Fibroblast of lung (primary cell): ENCODE data around the gene GSTK1. TPM values are rescaled to one million over a fixed set of nuclear protein-coding genes. Genes with fewer than 3 reads are reported as not detected.
A peak's percentile ranks its signal among the peaks of the same experiment; 100 is the strongest.

ENCODE experiments used
- DNase-seq, 2 donors: peaks; one replicate each; pipeline versions ENCODE4 v3.0.0 to v3.0.0-alpha.2; 2010; ENCODE audit warnings: low read depth in 2 of 2
- H2AFZ ChIP-seq: 2 replicates; pipeline ENCODE4 v1.5.1; 2012; ENCODE audit warnings: low read length, control low read depth, inconsistent platforms
- H3K27ac ChIP-seq: 2 replicates; pipeline ENCODE4 v1.5.1; 2011; ENCODE audit warnings: low read length, control low read depth; ENCODE audit not compliant: insufficient read depth
- H3K27me3 ChIP-seq: 2 replicates; pipeline ENCODE4 v1.5.1; 2011; ENCODE audit warnings: mild to moderate bottlenecking, low read length; ENCODE audit not compliant: control insufficient read depth, insufficient read depth
- H3K36me3 ChIP-seq: 2 replicates; pipeline ENCODE4 v1.5.1; 2011; ENCODE audit warnings: low read length; ENCODE audit not compliant: control insufficient read depth, insufficient read depth
- H3K4me1 ChIP-seq: 2 replicates; pipeline ENCODE4 v1.5.1; 2011; ENCODE audit warnings: low read length; ENCODE audit not compliant: control insufficient read depth, insufficient read depth; ENCODE audit errors: extremely low read depth
- H3K4me2 ChIP-seq: 2 replicates; pipeline ENCODE4 v1.5.1; 2011; ENCODE audit warnings: low read length, control low read depth; ENCODE audit not compliant: insufficient read depth; ENCODE audit errors: extremely low read depth
- H3K4me3 ChIP-seq, 4 experiments: fragments of 200-600 bp in 1 of 4; sonication (generic) in 1 of 4; replicated peaks in 1 of 4; 2 replicates each; pipeline ENCODE4 v1.5.1; 2011 to 2016; ENCODE audit warnings: low read length in 4 of 4, low read depth in 3 of 4, mild to moderate bottlenecking in 3 of 4, control low read depth in 2 of 4, inconsistent platforms in 1 of 4, mixed read lengths in 1 of 4; ENCODE audit not compliant: insufficient read depth in 1 of 4; ENCODE audit errors: control extremely low read depth in 1 of 4
- H3K79me2 ChIP-seq: 2 replicates; pipeline ENCODE4 v1.5.1; 2012; ENCODE audit warnings: mild to moderate bottlenecking, low read length, inconsistent platforms; ENCODE audit not compliant: control insufficient read depth, insufficient read depth
- H3K9ac ChIP-seq: 2 replicates; pipeline ENCODE4 v1.5.1; 2011; ENCODE audit warnings: mild to moderate bottlenecking, low read length, control low read depth; ENCODE audit not compliant: insufficient read depth
- H3K9me3 ChIP-seq: 2 replicates; pipeline ENCODE4 v1.5.1; 2012; ENCODE audit warnings: low read depth, low read length; ENCODE audit not compliant: control insufficient read depth, insufficient read depth
- H4K20me1 ChIP-seq: 2 replicates; pipeline ENCODE4 v1.5.1; 2011; ENCODE audit warnings: low read length; ENCODE audit not compliant: control insufficient read depth, insufficient read depth; ENCODE audit errors: extremely low read depth
- CTCF ChIP-seq, 2 donors: IDR thresholded peaks in 1 of 2; conservative IDR thresholded peaks in 1 of 2; 1 replicate in 1 of 2; 2 replicates in 1 of 2; pipeline ENCODE4 v1.5.1; 2011 to 2012; ENCODE audit warnings: low read length in 2 of 2, control low read depth in 1 of 2, inconsistent platforms in 1 of 2, low read depth in 1 of 2, mild to moderate bottlenecking in 1 of 2
- EZH2 ChIP-seq: IDR thresholded peaks from 2 replicates; pipeline ENCODE4 v1.5.1; 2012; ENCODE audit warnings: low read length, control low read depth, mild to moderate bottlenecking; ENCODE audit errors: missing control alignments
- polyA plus RNA-seq, 2 donors: library from polyadenylated mRNA; depleted of rRNA in 1 of 2; stranded (reverse) in 1 of 2; unstranded in 1 of 2; fragments of >200 nt; gene quantifications; 2 replicates each; pipeline ENCODE4 v1.2.1, GENCODE V29; 2011 to 2012; ENCODE audit warnings: missing spikeins in 1 of 2
- total RNA-seq: library from RNA; depleted of rRNA; stranded (reverse); fragments of >200 nt; gene quantifications from 2 replicates; pipeline ENCODE4 v1.2.1, GENCODE V29; 2014

Gene GSTK1
- total and polyA plus RNA-seq, 2 donors (not counting 1 experiment from before 2014, with no cell fraction given): 110 to 131 TPM

- TF ChIP-seq CTCF (conservative IDR thresholded peaks at IDR 0.05 in 1 of 2, IDR thresholded peaks at IDR 0.05 in 1 of 2; ENCODE audit: low read depth in 1 of 2, low read length in 2 of 2) (no peak), EZH2 (no peak)
- no peak overlapping the region for H3K27ac ChIP-seq
These were observed 22.7 kb downstream of the GSTK1 start for GRCh38 chr7:143285806-143286521.

GRCh38 chr7:143286522-143286890, 23.3 kb downstream of the GSTK1 start:
- peaks cover 11% of the 10 kb centered on the region for H3K4me1 ChIP-seq
- no peaks in the 10 kb centered on the region for H3K27me3 ChIP-seq
- no peak overlapping the region for H3K4me3 ChIP-seq
- no peak for TF ChIP-seq EZH2
- TF ChIP-seq CTCF (conservative IDR thresholded peaks at IDR 0.05 in 1 of 2, IDR thresholded peaks at IDR 0.05 in 1 of 2; ENCODE audit: low read depth in 1 of 2, low read length in 2 of 2): no peak
- H3K27ac ChIP-seq: no peak overlapping the region
- no peak overlapping the region for H3K4me2 ChIP-seq
- H3K9ac ChIP-seq: no peak overlapping the region
- H3K79me2 ChIP-seq: peaks cover 30% of the 10 kb centered on the region
- H2AFZ ChIP-seq: no peak overlapping the region
- H3K9me3 ChIP-seq: no peaks in the 10 kb centered on the region
- no peaks in the 10 kb centered on the region for H3K36me3 ChIP-seq
- no peaks in the 10 kb centered on the region for H4K20me1 ChIP-seq
- DNase-seq: no peak

More at GRCh38 chr7:143285806-143286521, 22.7 kb downstream of the GSTK1 start:
- Histone ChIP-seq H3K27me3 (no peaks in the 10 kb centered on the region), H3K79me2 (peaks cover 24% of the 10 kb centered on the region), H3K9ac (no peak overlapping the region), H3K36me3 (no peaks in the 10 kb centered on the region), H3K9me3 (no peaks in the 10 kb centered on the region), H2AFZ (no peak overlapping the region), H4K20me1 (no peaks in the 10 kb centered on the region), H3K4me2 (no peak overlapping the region), H3K4me1 (peaks cover 11% of the 10 kb centered on the region), H3K4me3 (no peak overlapping the region)
- no peak for DNase-seq

- H3K27me3 ChIP-seq: no peaks in the 10 kb centered on the region
- DNase-seq: no peak
- H2AFZ ChIP-seq: peak overlapping the region; percentile 87
- peaks cover 36% of the 10 kb centered on the region for H3K79me2 ChIP-seq
- TF ChIP-seq CTCF (conservative IDR thresholded peaks at IDR 0.05 in 1 of 2, IDR thresholded peaks at IDR 0.05 in 1 of 2; ENCODE audit: low read depth in 1 of 2, low read length in 2 of 2) (no peak), EZH2 (no peak)
- H3K4me1 ChIP-seq: peaks cover 11% of the 10 kb centered on the region
- peak overlapping the region; percentile 63 for H3K4me2 ChIP-seq
- peak overlapping the region in 3 of 4 experiments; percentile 7 to 43 (median 12) for H3K4me3 ChIP-seq
- H3K27ac ChIP-seq: peak overlapping the region; percentile 8
- H3K9me3 ChIP-seq: no peaks in the 10 kb centered on the region
- no peak overlapping the region for H3K9ac ChIP-seq
- H3K36me3 ChIP-seq: peaks cover 4% of the 10 kb centered on the region
- no peaks in the 10 kb centered on the region for H4K20me1 ChIP-seq
These were observed 24.2 kb downstream of the GSTK1 start for GRCh38 chr7:143287339-143287934.
